Neural progenitor cell (in vitro differentiated cells): ENCODE measurements around the gene TVP23C. TPM values are rescaled to one million over a fixed set of nuclear protein-coding genes. Genes with fewer than 3 reads are reported as not detected.

Experiments used
- DNase-seq: peaks from one replicate; pipeline ENCODE4 v3.0.0-alpha.2; 2016; ENCODE audit warnings: low spot score
- H2AFZ ChIP-seq: fragments of 200-600 bp; sonication (generic); replicated peaks from 2 replicates; pipeline ENCODE4 v1.6.1; 2016; ENCODE audit warnings: antibody characterized with exemption
- H3F3A ChIP-seq: fragments of 200-600 bp; sonication (generic); 2 replicates; pipeline ENCODE4 v1.6.1; 2016; ENCODE audit warnings: antibody characterized with exemption, low read depth
- H3K27ac ChIP-seq: fragments of 200-600 bp; sonication (generic); 2 replicates; pipeline ENCODE4 v1.5.1; 2016; ENCODE audit warnings: mild to moderate bottlenecking
- H3K27me3 ChIP-seq: fragments of 200-600 bp; sonication (generic); 2 replicates; pipeline ENCODE4 v1.6.1; 2016; ENCODE audit warnings: mild to moderate bottlenecking, moderate library complexity
- H3K36me3 ChIP-seq: fragments of 200-600 bp; sonication (generic); 2 replicates; pipeline ENCODE4 v1.5.1; 2016
- H3K4me1 ChIP-seq: fragments of 200-600 bp; sonication (generic); 2 replicates; pipeline ENCODE4 v1.6.1; 2016; ENCODE audit warnings: mixed run types
- H3K4me2 ChIP-seq: fragments of 200-600 bp; sonication (generic); 2 replicates; pipeline ENCODE4 v1.6.1; 2016
- H3K4me3 ChIP-seq: fragments of 200-600 bp; sonication (generic); 2 replicates; pipeline ENCODE4 v1.5.1; 2016
- H3K79me2 ChIP-seq: fragments of 200-600 bp; sonication (generic); 2 replicates; pipeline ENCODE4 v1.6.1; 2016; ENCODE audit warnings: low read depth
- H3K9ac ChIP-seq: fragments of 200-600 bp; sonication (generic); 2 replicates; pipeline ENCODE4 v1.6.1; 2016
- H3K9me3 ChIP-seq: fragments of 200-600 bp; sonication (generic); 2 replicates; pipeline ENCODE4 v1.5.1; 2016; ENCODE audit warnings: low read depth
- H4K20me1 ChIP-seq: fragments of 200-600 bp; sonication (generic); 2 replicates; pipeline ENCODE4 v1.6.1; 2016; ENCODE audit warnings: low read depth
- H3K27ac Mint-ChIP-seq: 3 replicates; pipeline ENCODE4 v1.8.0; 2021; ENCODE audit warnings: mixed read lengths
- H3K27me3 Mint-ChIP-seq: 2 replicates; pipeline ENCODE4 v1.8.0; 2022; ENCODE audit warnings: low read depth, mild to moderate bottlenecking, inconsistent platforms, moderate library complexity, mixed read lengths; ENCODE audit not compliant: insufficient read depth
- H3K36me3 Mint-ChIP-seq: 3 replicates; pipeline ENCODE4 v1.8.0; 2021; ENCODE audit warnings: mixed read lengths
- H3K4me1 Mint-ChIP-seq: 3 replicates; pipeline ENCODE4 v1.8.0; 2021; ENCODE audit warnings: mixed read lengths
- H3K4me3 Mint-ChIP-seq: 3 replicates; pipeline ENCODE4 v1.8.0; 2021; ENCODE audit warnings: mild to moderate bottlenecking, moderate library complexity, mixed read lengths
- H3K9me3 Mint-ChIP-seq: 3 replicates; pipeline ENCODE4 v1.8.0; 2020; ENCODE audit warnings: mixed read lengths
- CTCF ChIP-seq: fragments of 200-600 bp; sonication (generic); IDR thresholded peaks from 2 replicates; pipeline ENCODE4 v1.5.1; 2017; ENCODE audit warnings: antibody characterized with exemption, mild to moderate bottlenecking
- EZH2 ChIP-seq: fragments of 200-600 bp; sonication (generic); IDR thresholded peaks from 2 replicates; pipeline ENCODE4 v1.6.1; 2017; ENCODE audit warnings: antibody characterized with exemption, mild to moderate bottlenecking, moderate library complexity
- EZH2phosphoT487 ChIP-seq: fragments of 200-600 bp; sonication (generic); IDR thresholded peaks from 2 replicates; pipeline ENCODE4 v1.6.1; 2017; ENCODE audit warnings: antibody characterized with exemption
- total RNA-seq: library from RNA; depleted of rRNA; stranded (reverse); fragments of >200 nt; gene quantifications from 2 replicates; pipeline ENCODE4 v1.2.3, GENCODE V29; 2015; ENCODE audit warnings: low replicate concordance

Gene TVP23C
- total RNA-seq, 1 donor from 2014 or later, result 36.0 TPM

DNA sequence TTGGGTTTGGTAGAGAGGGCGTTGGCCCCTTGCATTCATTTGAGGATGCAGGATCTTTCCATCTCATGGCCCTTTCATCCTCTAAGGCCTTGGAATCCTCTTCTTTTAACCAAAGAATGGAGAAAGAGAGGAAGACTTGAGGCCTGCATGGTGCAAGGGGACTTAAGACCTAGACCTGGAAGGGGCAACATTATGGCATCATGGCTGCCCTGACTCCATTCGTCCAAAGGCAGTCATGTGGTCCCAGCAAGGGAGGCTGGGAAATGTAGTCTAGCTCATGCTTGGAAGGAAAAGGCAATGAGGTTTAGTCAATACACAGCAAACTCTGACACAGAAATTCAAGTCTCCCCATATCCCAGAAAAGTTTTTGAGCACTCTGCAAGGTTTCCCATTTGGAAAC is 65.2 kb downstream of the TVP23C start:
- Histone ChIP-seq H3K9ac (no peak overlapping the region), H3K36me3 (no peaks in the 10 kb centered on the region), H3K27me3 (no peaks in the 10 kb centered on the region), H3K4me2 (no peak overlapping the region), H3K27ac (no peak overlapping the region), H3K4me3 (no peak overlapping the region), H4K20me1 (peaks cover 2% of the 10 kb centered on the region), H3K9me3 (no peaks in the 10 kb centered on the region), H2AFZ (no peak overlapping the region), H3F3A (peaks cover 8% of the 10 kb centered on the region), H3K79me2 (no peaks in the 10 kb centered on the region), H3K4me1 (peaks cover 6% of the 10 kb centered on the region)
- Mint-ChIP-seq H3K9me3 (no peaks in the 10 kb centered on the region), H3K36me3 (peaks cover 34% of the 10 kb centered on the region), H3K27ac (no peak overlapping the region), H3K27me3 (no peaks in the 10 kb centered on the region), H3K4me3 (no peak overlapping the region), H3K4me1 (peaks cover 22% of the 10 kb centered on the region)
- TF ChIP-seq EZH2, result no peak
- no peak for TF ChIP-seq EZH2phosphoT487
- TF ChIP-seq CTCF, result no peak
- no peak for DNase-seq

- Mint-ChIP-seq H3K36me3 (peaks cover 38% of the 10 kb centered on the region), H3K27ac (no peak overlapping the region), H3K4me1 (peaks cover 21% of the 10 kb centered on the region), H3K4me3 (no peak overlapping the region), H3K27me3 (no peaks in the 10 kb centered on the region), H3K9me3 (no peaks in the 10 kb centered on the region)
- Histone ChIP-seq H3K79me2 (no peaks in the 10 kb centered on the region), H3F3A (peaks cover 19% of the 10 kb centered on the region), H3K4me1 (peaks cover 2% of the 10 kb centered on the region), H3K27me3 (no peaks in the 10 kb centered on the region), H3K4me2 (no peak overlapping the region), H3K36me3 (no peaks in the 10 kb centered on the region), H2AFZ (no peak overlapping the region), H3K9ac (no peak overlapping the region), H3K4me3 (no peak overlapping the region), H4K20me1 (no peaks in the 10 kb centered on the region), H3K9me3 (no peaks in the 10 kb centered on the region), H3K27ac (no peak overlapping the region)
- DNase-seq, result no peak
- no peak for TF ChIP-seq EZH2phosphoT487
- no peak for TF ChIP-seq EZH2
- TF ChIP-seq CTCF, result no peak
These were observed 66.3 kb downstream of the TVP23C start for GRCh38 chr17:15496735-15497670.

GRCh38 chr17:15494821-15495220 is 68.5 kb downstream of the TVP23C start:
- peaks cover 35% of the 10 kb centered on the region for H3K36me3 Mint-ChIP-seq
- no peaks in the 10 kb centered on the region for H3K36me3 ChIP-seq

More at GRCh38 chr17:15494821-15495220, 68.5 kb downstream of the TVP23C start:
- Histone ChIP-seq H3K27ac (no peak overlapping the region), H3K4me3 (no peak overlapping the region), H4K20me1 (no peaks in the 10 kb centered on the region), H3K79me2 (no peaks in the 10 kb centered on the region), H3K27me3 (no peaks in the 10 kb centered on the region), H3F3A (peaks cover 30% of the 10 kb centered on the region), H3K9me3 (no peaks in the 10 kb centered on the region), H2AFZ (no peak overlapping the region), H3K4me1 (peaks cover 13% of the 10 kb centered on the region), H3K4me2 (no peak overlapping the region), H3K9ac (no peak overlapping the region)
- TF ChIP-seq EZH2 (no peak), EZH2phosphoT487 (no peak), CTCF (no peak)
- Mint-ChIP-seq H3K27me3 (no peaks in the 10 kb centered on the region), H3K27ac (no peak overlapping the region), H3K4me3 (no peak overlapping the region), H3K9me3 (no peaks in the 10 kb centered on the region), H3K4me1 (peaks cover 31% of the 10 kb centered on the region)
- DNase-seq, result no peak
